SK-N-SH treated with all-trans-retinoic acid at 6 μM for 48 hours (cell line): ENCODE measurements around the gene PCDH10.

Source experiments
- ATAC-seq: fragments of 200-7000 bp; cut with Tn5 transposase; 3 replicates; pipeline ENCODE4 v1.9.1; 2020; ENCODE audit warnings: mild to moderate bottlenecking, moderate library complexity
- ARNTL ChIP-seq: fragments of 450-650 bp; formaldehyde crosslinking; IDR thresholded peaks from 2 replicates; pipeline ENCODE4 v1.5.0; 2020; ENCODE audit warnings: low read depth, mild to moderate bottlenecking, moderate library complexity, borderline replicate concordance
- BACH2 ChIP-seq: fragments of 250-450 bp; sonication (Bioruptor Pico); IDR thresholded peaks from 2 replicates; pipeline ENCODE4 v1.9.0; 2021; ENCODE audit warnings: mild to moderate bottlenecking, borderline replicate concordance
- CSDC2 ChIP-seq: fragments of 250-450 bp; sonication (Bioruptor Pico); IDR thresholded peaks from 2 replicates; pipeline ENCODE4 v1.5.0; 2020; ENCODE audit warnings: mild to moderate bottlenecking, moderate library complexity
- ESRRG ChIP-seq: fragments of 250-450 bp; sonication (Bioruptor Pico); IDR thresholded peaks from 2 replicates; pipeline ENCODE4 v1.6.1; 2021; ENCODE audit warnings: mild to moderate bottlenecking
- ISL1 ChIP-seq: fragments of 250-450 bp; sonication (Bioruptor Pico); IDR thresholded peaks from 2 replicates; pipeline ENCODE4 v2.1.2; 2022; ENCODE audit warnings: mild to moderate bottlenecking, moderate library complexity
- OSR1 ChIP-seq: fragments of 250-450 bp; sonication (Bioruptor Pico); IDR thresholded peaks from 2 replicates; pipeline ENCODE4 v1.8.0; 2022; ENCODE audit warnings: moderate library complexity, mild to moderate bottlenecking, inconsistent platforms
- PPARA ChIP-seq: fragments of 250-450 bp; sonication (Bioruptor Pico); IDR thresholded peaks from 2 replicates; pipeline ENCODE4 v1.5.0; 2020; ENCODE audit warnings: mild to moderate bottlenecking, borderline replicate concordance
- RARB ChIP-seq: fragments of 250-450 bp; sonication (Bioruptor Pico); IDR thresholded peaks from 2 replicates; pipeline ENCODE4 v1.8.0; 2021; ENCODE audit warnings: mild to moderate bottlenecking, moderate library complexity
- SNAI2 ChIP-seq: fragments of 250-450 bp; sonication (Bioruptor Pico); IDR thresholded peaks from 2 replicates; pipeline ENCODE4 v1.5.0; 2020; ENCODE audit warnings: mild to moderate bottlenecking, moderate library complexity
- TCF4 ChIP-seq: fragments of 250-450 bp; sonication (Bioruptor Pico); IDR thresholded peaks from 2 replicates; pipeline ENCODE4 v1.8.0; 2021; ENCODE audit warnings: mild to moderate bottlenecking, moderate library complexity, borderline replicate concordance
- TOX ChIP-seq: fragments of 250-450 bp; sonication (Bioruptor Pico); IDR thresholded peaks from 2 replicates; pipeline ENCODE4 v1.8.0; 2021; ENCODE audit warnings: mild to moderate bottlenecking, moderate library complexity, borderline replicate concordance
- ZC3H10 ChIP-seq: fragments of 250-450 bp; sonication (Bioruptor Pico); IDR thresholded peaks from 2 replicates; pipeline ENCODE4 v1.5.1; 2021; ENCODE audit warnings: mild to moderate bottlenecking, moderate library complexity
- ZFP3 ChIP-seq: fragments of 250-450 bp; sonication (Bioruptor Pico); IDR thresholded peaks from 2 replicates; pipeline ENCODE4 v1.5.0; 2020; ENCODE audit warnings: mild to moderate bottlenecking, moderate library complexity
- ZNF565 ChIP-seq: fragments of 450-650 bp; formaldehyde crosslinking; conservative IDR thresholded peaks from 2 replicates; pipeline ENCODE4 v1.5.0; 2020; ENCODE audit warnings: low read depth, mild to moderate bottlenecking, moderate library complexity
- ZNF8 ChIP-seq: fragments of 450-650 bp; formaldehyde crosslinking; IDR thresholded peaks from 2 replicates; pipeline ENCODE4 v1.5.0; 2020; ENCODE audit warnings: mild to moderate bottlenecking, moderate library complexity
- TF ChIP-seq, protein P1 (sequence below): fragments of 250-450 bp; sonication (Bioruptor Pico); IDR thresholded peaks from 2 replicates; pipeline ENCODE4 v1.5.1; 2020; ENCODE audit warnings: low read depth, mild to moderate bottlenecking, moderate library complexity
- TF ChIP-seq, protein P2 (sequence below): fragments of 250-450 bp; sonication (Bioruptor Pico); IDR thresholded peaks from 2 replicates; pipeline ENCODE4 v1.5.1; 2021; ENCODE audit warnings: mild to moderate bottlenecking, moderate library complexity
- TF ChIP-seq, protein P3 (sequence below): fragments of 250-450 bp; sonication (Bioruptor Pico); IDR thresholded peaks from 2 replicates; pipeline ENCODE4 v1.8.0; 2020; ENCODE audit warnings: mild to moderate bottlenecking, moderate library complexity, borderline replicate concordance
- TF ChIP-seq, protein P4 (sequence below): fragments of 250-450 bp; sonication (Bioruptor Pico); IDR thresholded peaks from 2 replicates; pipeline ENCODE4 v1.8.0; 2021; ENCODE audit warnings: low read depth, mild to moderate bottlenecking, moderate library complexity, borderline replicate concordance

The PCDH10 gene

DNA sequence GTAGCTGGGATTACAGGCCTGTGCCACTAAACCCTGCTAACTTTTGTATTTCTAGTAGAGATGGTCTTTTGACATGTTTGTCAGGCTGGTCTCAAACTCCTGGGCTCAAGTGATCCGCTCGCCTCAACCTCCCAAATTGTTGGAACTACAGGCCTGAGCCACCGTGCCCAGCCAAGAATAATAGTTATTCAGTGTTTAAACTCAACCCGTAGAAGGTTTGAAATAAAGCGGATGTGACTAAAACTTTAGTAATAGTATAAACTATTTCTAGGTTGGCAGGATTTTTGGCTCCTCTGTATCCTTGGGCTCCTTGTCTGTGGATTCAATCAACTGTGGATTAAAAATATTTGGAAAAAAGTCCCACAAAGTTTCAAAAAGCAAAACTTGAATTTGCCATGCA is 37.8 kb downstream of the PCDH10 start:
- no peak for ATAC-seq
- TF ChIP-seq BACH2 (no peak), SNAI2 (CRISPR knock-in tag) (no peak), ISL1 (CRISPR knock-in tag) (no peak), ZFP3 (CRISPR knock-in tag) (no peak)

DNA sequence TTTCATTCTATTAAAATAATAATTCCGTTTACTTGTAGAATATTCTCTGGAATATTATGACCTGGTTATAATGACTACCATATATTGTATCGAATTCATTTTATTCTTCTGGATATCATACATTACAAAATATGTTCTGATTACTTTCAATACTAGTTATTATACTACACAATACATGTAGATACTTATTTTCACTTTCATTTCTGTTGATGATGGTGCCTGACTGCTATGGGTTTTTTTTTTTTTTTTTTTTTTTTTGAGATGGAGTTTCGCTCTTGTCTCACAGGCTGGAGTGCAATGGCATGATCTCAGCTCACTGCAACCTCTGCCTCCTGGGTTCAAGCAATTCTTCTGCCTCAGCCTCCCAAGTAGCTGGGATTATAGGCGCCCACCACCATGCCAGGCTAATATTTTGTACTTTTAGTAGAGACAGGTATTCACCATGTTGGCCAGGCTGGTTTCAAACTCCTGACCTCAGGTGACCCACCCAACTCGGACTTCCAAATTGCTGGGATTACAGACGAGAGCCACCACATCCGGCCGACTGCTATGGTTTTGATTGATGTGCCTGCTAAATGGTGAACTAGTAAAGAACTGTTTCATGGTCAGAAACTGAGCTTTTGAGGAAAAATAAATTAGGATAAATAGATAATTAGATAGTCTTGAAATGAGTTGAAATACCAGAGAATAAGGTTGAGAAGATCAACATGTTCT is 39.5 kb downstream of the PCDH10 start:
- TF ChIP-seq ZNF8 (CRISPR knock-in tag) (no peak), ESRRG (CRISPR knock-in tag) (no peak), OSR1 (CRISPR knock-in tag) (no peak), BACH2 (no peak), ZNF565 (CRISPR knock-in tag) (no peak), RARB (CRISPR knock-in tag) (no peak), PPARA (CRISPR knock-in tag) (no peak), ZFP3 (CRISPR knock-in tag) (no peak), ISL1 (CRISPR knock-in tag) (no peak), ZC3H10 (CRISPR knock-in tag) (no peak), ARNTL (CRISPR knock-in tag) (no peak), TOX (CRISPR knock-in tag) (no peak), TCF4 (CRISPR knock-in tag) (no peak), SNAI2 (CRISPR knock-in tag) (no peak)
- TF ChIP-seq, protein P1, sequence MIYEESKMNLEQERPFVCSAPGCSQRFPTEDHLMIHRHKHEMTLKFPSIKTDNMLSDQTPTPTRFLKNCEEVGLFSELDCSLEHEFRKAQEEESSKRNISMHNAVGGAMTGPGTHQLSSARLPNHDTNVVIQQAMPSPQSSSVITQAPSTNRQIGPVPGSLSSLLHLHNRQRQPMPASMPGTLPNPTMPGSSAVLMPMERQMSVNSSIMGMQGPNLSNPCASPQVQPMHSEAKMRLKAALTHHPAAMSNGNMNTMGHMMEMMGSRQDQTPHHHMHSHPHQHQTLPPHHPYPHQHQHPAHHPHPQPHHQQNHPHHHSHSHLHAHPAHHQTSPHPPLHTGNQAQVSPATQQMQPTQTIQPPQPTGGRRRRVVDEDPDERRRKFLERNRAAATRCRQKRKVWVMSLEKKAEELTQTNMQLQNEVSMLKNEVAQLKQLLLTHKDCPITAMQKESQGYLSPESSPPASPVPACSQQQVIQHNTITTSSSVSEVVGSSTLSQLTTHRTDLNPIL (CRISPR knock-in tag): no peak
- TF ChIP-seq, protein P2, sequence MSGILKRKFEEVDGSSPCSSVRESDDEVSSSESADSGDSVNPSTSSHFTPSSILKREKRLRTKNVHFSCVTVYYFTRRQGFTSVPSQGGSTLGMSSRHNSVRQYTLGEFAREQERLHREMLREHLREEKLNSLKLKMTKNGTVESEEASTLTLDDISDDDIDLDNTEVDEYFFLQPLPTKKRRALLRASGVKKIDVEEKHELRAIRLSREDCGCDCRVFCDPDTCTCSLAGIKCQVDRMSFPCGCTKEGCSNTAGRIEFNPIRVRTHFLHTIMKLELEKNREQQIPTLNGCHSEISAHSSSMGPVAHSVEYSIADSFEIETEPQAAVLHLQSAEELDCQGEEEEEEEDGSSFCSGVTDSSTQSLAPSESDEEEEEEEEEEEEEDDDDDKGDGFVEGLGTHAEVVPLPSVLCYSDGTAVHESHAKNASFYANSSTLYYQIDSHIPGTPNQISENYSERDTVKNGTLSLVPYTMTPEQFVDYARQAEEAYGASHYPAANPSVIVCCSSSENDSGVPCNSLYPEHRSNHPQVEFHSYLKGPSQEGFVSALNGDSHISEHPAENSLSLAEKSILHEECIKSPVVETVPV (CRISPR knock-in tag): no peak
- TF ChIP-seq, protein P3, sequence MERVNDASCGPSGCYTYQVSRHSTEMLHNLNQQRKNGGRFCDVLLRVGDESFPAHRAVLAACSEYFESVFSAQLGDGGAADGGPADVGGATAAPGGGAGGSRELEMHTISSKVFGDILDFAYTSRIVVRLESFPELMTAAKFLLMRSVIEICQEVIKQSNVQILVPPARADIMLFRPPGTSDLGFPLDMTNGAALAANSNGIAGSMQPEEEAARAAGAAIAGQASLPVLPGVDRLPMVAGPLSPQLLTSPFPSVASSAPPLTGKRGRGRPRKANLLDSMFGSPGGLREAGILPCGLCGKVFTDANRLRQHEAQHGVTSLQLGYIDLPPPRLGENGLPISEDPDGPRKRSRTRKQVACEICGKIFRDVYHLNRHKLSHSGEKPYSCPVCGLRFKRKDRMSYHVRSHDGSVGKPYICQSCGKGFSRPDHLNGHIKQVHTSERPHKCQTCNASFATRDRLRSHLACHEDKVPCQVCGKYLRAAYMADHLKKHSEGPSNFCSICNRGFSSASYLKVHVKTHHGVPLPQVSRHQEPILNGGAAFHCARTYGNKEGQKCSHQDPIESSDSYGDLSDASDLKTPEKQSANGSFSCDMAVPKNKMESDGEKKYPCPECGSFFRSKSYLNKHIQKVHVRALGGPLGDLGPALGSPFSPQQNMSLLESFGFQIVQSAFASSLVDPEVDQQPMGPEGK: no peak
- no peak for ATAC-seq

DNA sequence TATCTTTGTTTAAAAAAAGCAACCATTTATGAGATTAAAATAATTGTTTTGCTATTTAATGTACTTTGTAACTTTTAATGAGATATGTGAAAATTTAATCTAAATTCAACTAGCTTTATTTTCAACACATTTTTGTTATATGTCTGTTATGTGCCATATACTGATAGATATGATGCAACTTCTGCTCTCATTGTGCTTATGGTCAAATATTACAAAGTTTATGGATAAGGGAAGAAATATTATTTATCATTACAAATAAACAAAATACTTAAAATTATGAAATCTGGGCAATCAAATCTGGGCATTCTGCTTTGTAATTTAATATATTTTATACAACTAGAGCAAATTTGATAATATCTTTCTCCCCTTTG is 40.0 kb downstream of the PCDH10 start:
- no peak for ATAC-seq
- TF ChIP-seq OSR1 (CRISPR knock-in tag): no peak
- TF ChIP-seq, protein P4, sequence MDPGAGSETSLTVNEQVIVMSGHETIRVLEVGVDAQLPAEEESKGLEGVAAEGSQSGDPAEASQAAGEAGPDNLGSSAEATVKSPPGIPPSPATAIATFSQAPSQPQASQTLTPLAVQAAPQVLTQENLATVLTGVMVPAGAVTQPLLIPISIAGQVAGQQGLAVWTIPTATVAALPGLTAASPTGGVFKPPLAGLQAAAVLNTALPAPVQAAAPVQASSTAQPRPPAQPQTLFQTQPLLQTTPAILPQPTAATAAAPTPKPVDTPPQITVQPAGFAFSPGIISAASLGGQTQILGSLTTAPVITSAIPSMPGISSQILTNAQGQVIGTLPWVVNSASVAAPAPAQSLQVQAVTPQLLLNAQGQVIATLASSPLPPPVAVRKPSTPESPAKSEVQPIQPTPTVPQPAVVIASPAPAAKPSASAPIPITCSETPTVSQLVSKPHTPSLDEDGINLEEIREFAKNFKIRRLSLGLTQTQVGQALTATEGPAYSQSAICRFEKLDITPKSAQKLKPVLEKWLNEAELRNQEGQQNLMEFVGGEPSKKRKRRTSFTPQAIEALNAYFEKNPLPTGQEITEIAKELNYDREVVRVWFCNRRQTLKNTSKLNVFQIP (CRISPR knock-in tag): no peak
- no peak for TF ChIP-seq CSDC2 (CRISPR knock-in tag)
- TF ChIP-seq BACH2: no peak
- no peak for TF ChIP-seq ZNF565 (CRISPR knock-in tag)
- TF ChIP-seq, protein P1 (CRISPR knock-in tag): no peak

DNA sequence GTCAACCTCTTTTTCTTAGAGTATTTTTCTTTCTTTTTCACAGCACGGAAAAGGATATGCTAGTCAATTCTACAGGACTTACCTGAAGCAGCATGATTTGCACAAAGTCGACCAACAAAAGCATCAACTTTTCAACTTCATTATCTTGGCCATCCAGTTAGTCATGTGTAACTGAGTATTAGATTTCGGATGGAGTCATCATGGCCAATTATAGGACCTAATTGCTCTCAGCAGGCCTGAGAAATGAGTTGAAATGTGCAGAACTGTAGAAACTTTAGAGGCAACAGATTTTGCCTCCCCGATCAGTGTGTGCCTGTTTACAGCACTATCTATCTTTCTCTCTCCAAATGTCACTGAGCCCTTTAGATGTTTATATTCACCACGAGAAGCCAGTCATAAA is 41.0 kb downstream of the PCDH10 start:
- ATAC-seq: no peak
- no peak for TF ChIP-seq BACH2
- TF ChIP-seq ZC3H10 (CRISPR knock-in tag): peak; percentile 30; the same call in 1 of the 2 replicates
